Measurements from ENCODE around the gene GPALPP1.
"Not testable (repeated sequence)": the region's sequence is repeated elsewhere in the genome, so short reads cannot be mapped to it uniquely, and the experiment has no call there.

GPALPP1 gene

DNA sequence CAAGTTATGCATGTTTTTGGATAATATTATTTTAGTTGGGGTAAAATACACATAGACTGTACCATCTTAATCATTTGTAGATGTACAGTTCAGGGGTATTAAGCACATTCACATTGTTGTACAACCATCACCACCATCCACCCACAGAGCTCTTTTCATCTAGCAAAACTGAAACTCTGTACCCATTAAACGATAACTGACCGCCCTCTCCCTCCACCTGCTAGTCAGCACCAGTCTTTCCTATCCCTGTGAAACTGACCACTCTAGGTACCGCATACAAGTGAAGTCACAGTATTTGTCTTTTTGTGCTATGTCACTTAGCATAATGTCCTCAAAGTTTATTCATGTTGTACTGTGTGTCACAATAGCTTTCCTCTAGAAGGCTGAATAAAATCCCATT, 70.7 kb downstream of the GPALPP1 start:
- no peak for DNase-seq (ENCODE audit: low read depth in 2 of 3, low spot score in 2 of 3)

DNA sequence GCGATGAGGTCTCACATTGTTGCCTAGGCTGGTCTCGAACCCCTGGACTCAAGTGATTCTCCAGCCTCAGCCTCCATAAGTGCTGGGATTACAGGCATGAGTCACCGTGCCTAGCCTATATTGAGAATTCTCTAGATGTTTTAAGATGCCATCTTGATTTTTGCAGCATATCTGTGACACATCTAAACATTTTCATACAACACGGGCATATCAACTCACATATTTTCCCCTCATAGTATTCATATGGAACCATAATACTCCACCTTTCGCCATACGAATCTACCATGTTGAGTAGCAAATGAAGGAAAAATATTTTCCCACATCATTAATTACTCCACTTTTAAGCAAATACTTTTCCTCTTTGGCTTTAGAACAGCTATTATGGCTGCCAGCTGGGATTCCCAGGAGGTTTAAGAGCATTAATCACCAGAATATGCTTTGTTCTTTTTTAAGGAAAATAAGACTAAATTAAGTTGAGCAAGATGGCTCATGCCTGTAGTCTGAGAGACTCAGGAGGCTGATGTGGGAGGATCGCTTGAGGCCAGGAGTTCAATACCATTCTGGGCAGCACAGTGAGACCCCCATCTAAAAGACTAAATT, 74.0 kb downstream of the GPALPP1 start:
- DNase-seq (ENCODE audit: low read depth in 2 of 3, low spot score in 2 of 3), result no peak

DNA sequence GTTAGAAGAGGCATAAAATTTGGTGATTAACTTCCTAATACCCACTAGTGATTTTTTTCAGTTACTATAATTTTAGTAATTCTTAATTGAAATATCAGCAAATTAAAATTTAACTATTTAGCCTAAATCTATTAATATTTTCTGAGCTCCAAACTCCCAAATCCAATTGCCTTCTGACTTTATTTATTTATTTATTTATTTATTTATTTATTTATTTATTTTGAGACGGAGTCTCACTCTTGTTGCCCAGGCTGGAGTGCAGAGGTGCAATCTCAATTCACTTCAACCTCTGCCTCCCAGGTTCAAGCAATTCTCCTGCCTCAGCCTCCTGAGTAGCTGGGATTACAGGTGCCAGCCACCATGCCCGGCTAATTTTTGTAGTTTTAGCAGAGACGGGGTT, 74.6 kb downstream of the GPALPP1 start:
- not testable (repeated sequence) for DNase-seq (ENCODE audit: low read depth in 2 of 3, low spot score in 2 of 3)

DNA sequence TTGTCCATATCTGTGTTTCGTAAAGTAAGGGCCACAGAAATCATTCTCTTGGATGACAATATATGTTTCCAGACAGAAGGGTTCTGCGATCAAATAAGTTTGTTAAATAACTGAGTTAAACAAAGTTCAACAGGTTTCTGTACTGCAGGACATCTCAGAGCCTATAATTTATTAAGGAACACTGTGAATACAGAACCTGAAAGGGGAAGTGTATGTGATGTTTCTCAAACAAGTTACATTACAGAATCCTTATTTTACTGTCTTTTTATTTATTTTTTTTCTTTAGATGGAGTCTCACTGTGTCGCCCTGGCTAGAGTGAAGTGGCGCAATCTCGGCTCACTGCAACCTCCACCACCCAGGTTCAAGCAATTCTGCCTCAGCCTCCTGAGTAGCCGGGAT, 75.6 kb downstream of the GPALPP1 start:
- no peak for DNase-seq (ENCODE audit: low read depth in 2 of 3, low spot score in 2 of 3)

DNA sequence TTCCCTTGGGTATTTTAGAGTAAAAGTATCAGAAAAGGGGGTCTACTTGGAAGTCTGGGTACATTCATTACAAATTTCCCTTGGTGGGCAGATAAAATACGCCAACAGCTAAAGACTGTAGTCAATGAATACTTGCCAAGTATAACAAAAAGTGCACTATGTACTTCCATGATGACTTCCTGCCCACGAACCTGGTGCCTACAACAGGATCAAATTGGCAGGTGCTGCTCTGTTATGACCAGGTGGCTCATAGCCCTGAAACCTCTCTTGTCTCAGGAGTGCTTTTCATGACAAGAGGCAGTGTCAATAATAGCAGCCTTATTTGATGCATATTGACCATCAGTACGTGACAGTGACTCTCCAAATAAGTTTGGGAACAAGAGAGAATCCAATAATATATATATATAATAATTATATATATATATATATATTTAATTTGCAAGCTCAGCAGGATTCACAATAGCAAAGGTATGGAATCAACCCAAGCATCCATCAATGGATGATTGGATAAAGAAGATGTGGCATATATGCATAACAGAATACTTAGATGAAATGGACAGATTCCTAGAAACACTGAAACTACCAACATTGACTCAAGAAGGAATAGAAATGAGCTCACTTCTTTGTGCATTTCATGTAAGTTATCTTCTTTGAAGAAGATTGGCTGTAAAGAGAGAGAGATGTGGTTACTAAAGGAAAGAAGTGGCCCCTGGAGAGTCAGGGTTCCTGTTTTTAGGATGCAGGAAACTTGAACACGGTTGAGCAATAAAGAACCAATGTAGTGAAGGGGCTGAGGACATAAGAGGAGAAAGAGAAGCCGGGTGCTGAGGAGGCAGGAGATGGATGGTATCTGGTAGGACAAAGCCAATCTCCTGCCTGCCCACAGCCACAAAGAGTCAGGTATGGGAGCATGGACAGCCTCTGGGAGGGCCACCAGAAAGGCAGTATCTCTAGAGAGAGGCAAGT, 79.0 kb downstream of the GPALPP1 start:
- DNase-seq (ENCODE audit: low read depth in 2 of 3, low spot score in 2 of 3), result no peak

DNA sequence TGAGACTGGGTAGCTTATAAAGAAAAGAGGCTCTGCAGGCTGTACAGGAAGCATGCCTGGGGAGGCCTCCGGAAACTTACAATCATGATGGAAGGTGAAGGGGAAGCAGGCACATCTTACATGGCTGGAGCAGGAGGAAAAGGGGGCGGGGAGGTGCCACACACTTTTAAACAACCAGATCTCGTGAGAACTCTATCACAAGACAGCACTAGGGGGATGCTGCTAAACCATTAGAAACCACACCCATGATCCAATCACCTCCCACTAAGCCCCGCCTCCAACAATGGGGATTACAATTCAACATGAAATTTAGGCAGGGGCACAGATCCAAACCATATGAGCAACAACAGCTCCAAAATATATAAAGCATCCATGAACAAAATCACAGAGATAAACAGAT, 84.5 kb downstream of the GPALPP1 start:
- DNase-seq (ENCODE audit: low read depth in 2 of 3, low spot score in 2 of 3), result no peak

DNA sequence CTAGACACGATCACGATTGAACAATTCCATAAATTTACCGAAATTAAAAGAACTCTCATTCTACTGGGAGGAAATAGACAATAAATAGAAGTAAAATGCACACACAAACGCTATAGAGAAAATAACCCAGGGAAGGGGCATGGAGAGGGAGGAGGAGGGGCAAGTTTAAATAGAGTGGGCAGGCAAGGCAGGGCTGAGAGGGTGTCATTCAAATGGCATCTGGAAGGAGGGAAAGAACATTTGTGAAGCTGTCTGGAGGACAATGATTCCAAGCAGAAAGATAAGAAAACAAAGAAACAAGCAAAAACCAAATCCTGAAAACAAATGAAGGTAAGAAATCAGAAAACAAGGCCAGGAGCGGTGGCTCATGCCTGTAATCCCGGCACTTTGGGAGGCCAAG, 85.4 kb downstream of the GPALPP1 start:
- DNase-seq (ENCODE audit: low read depth in 2 of 3, low spot score in 2 of 3), result no peak

DNA sequence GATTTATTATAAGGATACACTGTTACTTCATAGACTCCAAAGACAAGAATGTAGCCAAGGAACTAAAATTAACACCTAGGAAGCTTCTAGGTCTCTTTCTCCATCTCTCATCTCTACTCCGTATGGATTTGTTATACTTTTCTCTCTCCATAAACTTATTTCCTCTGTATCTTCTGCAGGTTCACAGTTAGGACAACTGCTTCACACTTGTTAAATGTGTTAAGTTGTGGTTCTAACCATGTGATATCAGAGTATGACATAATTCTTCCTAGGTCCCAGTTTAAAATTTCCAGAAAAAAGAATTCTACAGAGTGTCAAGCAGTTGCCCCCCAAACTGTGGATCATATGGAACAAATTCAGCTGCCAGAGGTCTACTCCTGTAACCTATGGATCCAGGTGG, 88.7 kb downstream of the GPALPP1 start:
- no peak for DNase-seq (ENCODE audit: low read depth in 2 of 3, low spot score in 2 of 3)

Measured in activated CD8-positive, alpha-beta memory T cell treated with anti-CD3 and anti-CD28 coated beads for 48 hours (primary cell).